Gastrocnemius medialis (tissue), 4 donors: ENCODE measurements around the gene CLDN7. TPM values are rescaled to one million over a fixed set of nuclear protein-coding genes. Genes with fewer than 3 reads are reported as not detected.

Experiments
- ATAC-seq, 2 donors: fragments of 150-250 bp; one replicate each; pipeline ENCODE4 v1.9.1; 2016
- DNase-seq, 2 donors: peaks; one replicate each; pipeline ENCODE4 v3.0.0-alpha.2; 2019
- H3K27ac ChIP-seq, 4 donors: fragments of 200-600 bp; sonication (generic); 1 replicate in 1 of 4; 2 replicates in 3 of 4; pipeline ENCODE4 v1.5.1; 2016 to 2018; ENCODE audit warnings: mild to moderate bottlenecking in 2 of 4, moderate library complexity in 1 of 4
- H3K27me3 ChIP-seq, 3 donors: fragments of 200-600 bp; sonication (generic) in 2 of 3; 1 replicate in 1 of 3; 2 replicates in 2 of 3; pipeline versions ENCODE4 v1.5.1 to v1.6.0; 2016 to 2019; ENCODE audit warnings: mild to moderate bottlenecking in 1 of 3, moderate library complexity in 1 of 3
- H3K36me3 ChIP-seq, 2 donors: fragments of 200-600 bp; sonication (generic) in 1 of 2; one replicate each; pipeline ENCODE4 v1.5.1; 2017 to 2018
- H3K4me1 ChIP-seq, 2 donors: fragments of 200-600 bp; sonication (generic) in 1 of 2; one replicate each; pipeline ENCODE4 v1.5.1; 2016 to 2017; ENCODE audit warnings: mild to moderate bottlenecking in 2 of 2
- H3K4me3 ChIP-seq, 4 donors: fragments of 200-600 bp; sonication (generic) in 3 of 4; 1 replicate in 1 of 4; 2 replicates in 3 of 4; pipeline ENCODE4 v1.5.1; 2016 to 2019; ENCODE audit warnings: mild to moderate bottlenecking in 2 of 4
- H3K9me3 ChIP-seq, 3 donors: fragments of 200-600 bp; sonication (generic) in 2 of 3; 1 replicate in 1 of 3; 2 replicates in 2 of 3; pipeline ENCODE4 v1.5.1; 2016 to 2019
- CTCF ChIP-seq, 5 experiments: fragments of 450-650 bp in 3 of 5; fragments of 200-600 bp in 2 of 5; sonication (generic) in 2 of 5; IDR thresholded peaks in 4 of 5; conservative IDR thresholded peaks in 1 of 5; 1 replicate in 4 of 5; 2 replicates in 1 of 5; pipeline ENCODE4 v1.5.1; 2016 to 2019; ENCODE audit warnings: antibody characterized with exemption in 5 of 5, mild to moderate bottlenecking in 3 of 5, moderate library complexity in 3 of 5
- POLR2A ChIP-seq, 2 donors: fragments of 450-650 bp; IDR thresholded peaks; one replicate each; pipeline ENCODE4 v1.6.1; 2017; ENCODE audit warnings: antibody characterized with exemption in 2 of 2, mild to moderate bottlenecking in 2 of 2, moderate library complexity in 2 of 2
- in situ Hi-C, 4 donors: fragments of 200-750 bp; cut with MboI; loops; one replicate each; pipeline versions ENCODE4 v1.15.0 to v1.8.0; 2017; ENCODE audit warnings: low sequenced_read_pairs in 4 of 4
- intact Hi-C: fragments of 100-400 bp; cut with DNase I; formaldehyde crosslinking; loops from one replicate; pipeline ENCODE4 v1.15.1; 2023; ENCODE audit warnings: low total_unique reads
- total RNA-seq, 4 donors: library from RNA; depleted of rRNA; stranded (reverse); fragments of >200 nt; gene quantifications; one replicate each; pipeline versions ENCODE4 v1.1.0 to v1.2.3, GENCODE V29; 2016

The CLDN7 gene
- total RNA-seq, result 1 to 10 TPM in 1 of 4 donors, under 1 TPM in 1, not detected in 2; 0.46 to 5.1 TPM

GRCh38 chr17:7262192-7262934 is at the start of gene CLDN7:
TSS of gene CLDN7 (minus strand) at chr17:7262478. CDS start at chr17:7262043, 435 bp downstream.
- Histone ChIP-seq H3K4me3 (peak within 1 kb of the TSS; percentile 52 to 63 (median 53)), H3K36me3 (peaks cover 0 to 27% of the 10 kb centered on the region in 2 donors), H3K4me1 (peaks cover 5 to 9% of the 10 kb centered on the region in 2 donors), H3K27ac (peak within 1 kb of the TSS in 1 of 4 donors; percentile 11), H3K27me3 (peaks cover 41 to 54% (median 43%) of the 10 kb centered on the region in 3 donors), H3K9me3 (no peaks in the 10 kb centered on the region)
- TF ChIP-seq POLR2A (IDR thresholded peaks at IDR 0.05) (no peak), CTCF (IDR thresholded peaks at IDR 0.05 in 4 of 5, conservative IDR thresholded peaks at IDR 0.05 in 1 of 5) (no peak)
- in situ Hi-C loops (no loop called here), intact Hi-C loops (no loop called here)
- no peak for ATAC-seq
- DNase-seq, result no peak

- DNase-seq, result no peak
- in situ Hi-C loops (no loop called here), intact Hi-C loops (no loop called here)
- Histone ChIP-seq H3K4me3 (no peak overlapping the region), H3K27me3 (no peaks in the 10 kb centered on the region), H3K27ac (peak overlapping the region; percentile 32 to 99 (median 96)), H3K9me3 (no peaks in the 10 kb centered on the region), H3K4me1 (peaks cover 57 to 60% of the 10 kb centered on the region in 2 donors), H3K36me3 (peaks cover 4 to 47% of the 10 kb centered on the region in 2 donors)
- no peak for ATAC-seq
- TF ChIP-seq CTCF (IDR thresholded peaks at IDR 0.05 in 4 of 5, conservative IDR thresholded peaks at IDR 0.05 in 1 of 5) (no peak), POLR2A (IDR thresholded peaks at IDR 0.05) (no peak)
Observed at GRCh38 chr17:7311110-7311705, 48.9 kb upstream of the CLDN7 start.

GRCh38 chr17:7309628-7310027 is 47.4 kb upstream of the CLDN7 start:
- intact Hi-C loops, result loop anchor here (5.0 to 10.0 kb wide), 2 partner anchors 37 to 535 kb away; no protein-coding TSS in a partner anchor
- Histone ChIP-seq H3K9me3 (no peaks in the 10 kb centered on the region), H3K4me1 (peaks cover 51 to 52% of the 10 kb centered on the region in 2 donors), H3K27me3 (no peaks in the 10 kb centered on the region), H3K27ac (peak overlapping the region; percentile 93 to 99 (median 98)), H3K36me3 (peaks cover 4 to 47% of the 10 kb centered on the region in 2 donors), H3K4me3 (peak overlapping the region in 3 of 4 donors; percentile 79 to 85 (median 84))
- DNase-seq, result no peak
- in situ Hi-C loops, result loop anchor here in 1 of 4 donors (10.0 kb wide), 1 partner anchor 55 kb away; the partner anchor contains the start of genes CTDNEP1 and ELP5
- ATAC-seq, result no peak
- TF ChIP-seq POLR2A (IDR thresholded peaks at IDR 0.05), result no peak

GRCh38 chr17:7308625-7309433 is 46.6 kb upstream of the CLDN7 start:
- peaks cover 43 to 44% of the 10 kb centered on the region in 2 donors for H3K4me1 ChIP-seq
- intact Hi-C loops, result loop anchor here (5.0 to 10.0 kb wide), 2 partner anchors 37 to 536 kb away; no protein-coding TSS in a partner anchor
- ATAC-seq, result peak; percentile 53 to 56

More at GRCh38 chr17:7308625-7309433, 46.6 kb upstream of the CLDN7 start:
- H3K4me3 ChIP-seq, result peak overlapping the region; percentile 79 to 98 (median 84)
- H3K27ac ChIP-seq, result peak overlapping the region; percentile 93 to 99 (median 98)
- H3K27me3 ChIP-seq, result no peaks in the 10 kb centered on the region
- peaks cover 4 to 43% of the 10 kb centered on the region in 2 donors for H3K36me3 ChIP-seq
- TF ChIP-seq POLR2A (IDR thresholded peaks at IDR 0.05), result peak; percentile 60 to 61
- TF ChIP-seq CTCF (IDR thresholded peaks at IDR 0.05 in 4 of 5, conservative IDR thresholded peaks at IDR 0.05 in 1 of 5), result no peak
- H3K9me3 ChIP-seq, result no peaks in the 10 kb centered on the region
- DNase-seq, result peak; percentile 79 to 86
- in situ Hi-C loops, result loop anchor here in 1 of 4 donors (10.0 kb wide), 1 partner anchor 54 kb away; the partner anchor contains the start of genes CTDNEP1 and ELP5
